Calu3 (cell line): ENCODE results near the gene DNAH17. TPM values are rescaled to one million over a fixed set of nuclear protein-coding genes. Genes with fewer than 3 reads are reported as not detected.

Source experiments
- BruUV-seq: library from RNA; stranded (reverse); fragments of 400-500 nt; replicated peaks from 2 replicates; lab custom pipeline; 2021; lab: Mats Ljungman, UMichigan
- CTCF ChIA-PET: fragments of 300-600 bp; sonication (Branson Sonifier 250); formaldehyde crosslinking; loops from one replicate; lab custom pipeline; 2022; ENCODE audit warnings: antibody characterized with exemption; lab: Charles Lee
- DNase-seq: peaks from one replicate; pipeline ENCODE4 v3.0.0; 2022
- H3K27ac Mint-ChIP-seq: one replicate; pipeline ENCODE4 v1.8.0; 2022; ENCODE audit warnings: mixed read lengths; ENCODE audit not compliant: unreplicated experiment
- H3K27me3 Mint-ChIP-seq: one replicate; pipeline ENCODE4 v1.8.0; 2022; ENCODE audit warnings: mixed read lengths; ENCODE audit not compliant: unreplicated experiment
- H3K36me3 Mint-ChIP-seq: one replicate; pipeline ENCODE4 v1.8.0; 2022; ENCODE audit warnings: mild to moderate bottlenecking, moderate library complexity, mixed read lengths; ENCODE audit not compliant: insufficient read depth, unreplicated experiment
- H3K4me1 Mint-ChIP-seq: one replicate; pipeline ENCODE4 v1.8.0; 2022; ENCODE audit warnings: mild to moderate bottlenecking, low read depth, mixed read lengths; ENCODE audit not compliant: unreplicated experiment
- H3K4me3 Mint-ChIP-seq: one replicate; pipeline ENCODE4 v1.8.0; 2022; ENCODE audit warnings: mild to moderate bottlenecking, low read depth, moderate library complexity, mixed read lengths; ENCODE audit not compliant: unreplicated experiment
- H3K9me3 Mint-ChIP-seq: one replicate; pipeline ENCODE4 v1.8.0; 2022; ENCODE audit warnings: low read depth, mixed read lengths; ENCODE audit not compliant: unreplicated experiment
- intact Hi-C: fragments of 100-400 bp; cut with micrococcal nuclease; formaldehyde crosslinking; loops from one replicate; pipeline ENCODE4 v1.10.0; 2022; ENCODE audit not compliant: unreplicated experiment
- total RNA-seq: library from RNA; stranded (reverse); gene quantifications from 2 replicates; pipeline ENCODE4 v1.2.3, GENCODE V29; 2022
- TF ChIP-seq, protein P1 (sequence below): fragments of 200-600 bp; IDR thresholded peaks from one replicate; pipeline ENCODE4 v1.8.0; 2022; ENCODE audit warnings: antibody characterized with exemption; ENCODE audit not compliant: unreplicated experiment

The DNAH17 gene
- total RNA-seq, 1 experiment from 2014 or later: 0.19 TPM

DNA sequence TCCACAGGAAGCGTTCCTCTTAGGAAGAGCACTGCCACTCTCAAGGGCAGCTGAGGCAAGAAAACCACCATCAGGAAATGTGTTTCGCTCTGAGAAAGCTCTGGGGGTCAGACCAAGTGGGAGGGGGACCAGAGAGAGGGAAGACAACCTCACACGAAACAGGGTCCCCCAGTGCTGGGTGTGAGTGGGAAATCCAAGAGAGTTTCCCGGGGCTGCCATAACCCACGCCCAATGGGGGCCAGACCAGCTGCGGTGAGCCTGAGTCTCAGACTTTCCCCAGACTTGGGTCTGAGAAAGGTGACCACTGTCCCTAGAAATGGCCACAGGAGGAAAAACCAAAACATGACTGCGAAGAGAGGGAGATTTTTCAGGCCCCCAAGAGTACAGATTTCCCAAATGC, 14.5 kb downstream of the DNAH17 start:
- no peaks in the 10 kb centered on the region for H3K36me3 Mint-ChIP-seq
- no peak overlapping the region for H3K4me3 Mint-ChIP-seq
- H3K9me3 Mint-ChIP-seq: no peaks in the 10 kb centered on the region
- no peak overlapping the region for H3K27ac Mint-ChIP-seq
- no peaks in the 10 kb centered on the region for H3K27me3 Mint-ChIP-seq
- CTCF ChIA-PET: no interaction called here
- no peaks in the 10 kb centered on the region for H3K4me1 Mint-ChIP-seq
- no peak for DNase-seq
- BruUV-seq: no TSS peak
- intact Hi-C loops: no loop called here
- TF ChIP-seq, protein P1, sequence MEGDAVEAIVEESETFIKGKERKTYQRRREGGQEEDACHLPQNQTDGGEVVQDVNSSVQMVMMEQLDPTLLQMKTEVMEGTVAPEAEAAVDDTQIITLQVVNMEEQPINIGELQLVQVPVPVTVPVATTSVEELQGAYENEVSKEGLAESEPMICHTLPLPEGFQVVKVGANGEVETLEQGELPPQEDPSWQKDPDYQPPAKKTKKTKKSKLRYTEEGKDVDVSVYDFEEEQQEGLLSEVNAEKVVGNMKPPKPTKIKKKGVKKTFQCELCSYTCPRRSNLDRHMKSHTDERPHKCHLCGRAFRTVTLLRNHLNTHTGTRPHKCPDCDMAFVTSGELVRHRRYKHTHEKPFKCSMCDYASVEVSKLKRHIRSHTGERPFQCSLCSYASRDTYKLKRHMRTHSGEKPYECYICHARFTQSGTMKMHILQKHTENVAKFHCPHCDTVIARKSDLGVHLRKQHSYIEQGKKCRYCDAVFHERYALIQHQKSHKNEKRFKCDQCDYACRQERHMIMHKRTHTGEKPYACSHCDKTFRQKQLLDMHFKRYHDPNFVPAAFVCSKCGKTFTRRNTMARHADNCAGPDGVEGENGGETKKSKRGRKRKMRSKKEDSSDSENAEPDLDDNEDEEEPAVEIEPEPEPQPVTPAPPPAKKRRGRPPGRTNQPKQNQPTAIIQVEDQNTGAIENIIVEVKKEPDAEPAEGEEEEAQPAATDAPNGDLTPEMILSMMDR: no peak

DNA sequence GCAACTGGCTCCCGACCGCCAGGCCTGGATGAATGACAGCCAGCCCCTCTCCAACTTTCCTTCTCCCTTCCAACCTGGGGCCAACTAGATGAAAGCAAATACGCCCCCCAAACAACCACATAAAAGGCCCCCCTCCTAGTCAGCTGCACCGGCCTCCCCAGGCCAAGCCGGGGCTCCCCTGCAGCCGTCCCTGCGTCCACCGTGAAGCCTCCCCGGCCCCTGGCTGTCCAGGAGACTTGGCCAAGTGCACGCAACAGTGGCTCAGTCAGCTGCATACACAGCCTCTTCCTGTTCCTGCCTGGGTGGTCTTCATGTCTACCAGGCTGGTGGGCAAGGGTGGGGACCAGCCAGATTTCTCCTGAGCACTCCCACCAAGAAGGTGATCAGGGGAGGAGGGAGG, 16.0 kb downstream of the DNAH17 start:
- no peak overlapping the region for H3K27ac Mint-ChIP-seq
- no TSS peak for BruUV-seq
- no peak overlapping the region for H3K4me3 Mint-ChIP-seq

DNA sequence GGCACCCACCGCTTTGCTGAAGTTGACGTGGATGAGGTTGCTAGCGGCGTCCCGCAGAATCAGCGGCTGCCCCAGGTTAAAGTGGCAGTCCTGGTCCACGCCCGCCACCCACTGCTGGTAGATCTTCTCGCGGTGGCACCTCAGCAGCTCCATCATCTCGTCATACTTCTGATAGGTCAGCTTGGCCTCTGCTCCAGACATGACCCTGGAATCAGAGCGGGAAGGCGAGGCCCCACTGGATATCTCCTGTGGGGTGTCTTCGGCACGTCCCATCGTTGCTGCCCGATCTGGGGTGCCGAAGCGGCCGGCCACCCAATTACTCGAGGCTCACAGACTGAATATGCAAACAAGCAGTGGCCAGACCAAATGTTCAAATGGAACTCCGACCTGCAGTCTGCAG, 16.5 kb downstream of the DNAH17 start:
- H3K9me3 Mint-ChIP-seq: no peaks in the 10 kb centered on the region
- H3K4me1 Mint-ChIP-seq: no peaks in the 10 kb centered on the region
- intact Hi-C loops: no loop called here
- H3K27me3 Mint-ChIP-seq: peaks cover 10% of the 10 kb centered on the region
- BruUV-seq: no TSS peak
- CTCF ChIA-PET: interaction anchor here (0.6 to 0.7 kb wide), 2 partner anchors 64 to 75 kb away, joined by 5 to 6 read pairs; no protein-coding TSS in a partner anchor
- DNase-seq: no peak
- no peaks in the 10 kb centered on the region for H3K36me3 Mint-ChIP-seq
- H3K4me3 Mint-ChIP-seq: no peak overlapping the region
- H3K27ac Mint-ChIP-seq: no peak overlapping the region
- TF ChIP-seq, protein P1: no peak

More for the DNA sequence above, 16.0 kb downstream of the DNAH17 start:
- Mint-ChIP-seq H3K36me3 (no peaks in the 10 kb centered on the region), H3K27me3 (peaks cover 5% of the 10 kb centered on the region), H3K9me3 (no peaks in the 10 kb centered on the region), H3K4me1 (no peaks in the 10 kb centered on the region)
- CTCF ChIA-PET: no interaction called here
- no peak for DNase-seq
- TF ChIP-seq, protein P1: no peak
- intact Hi-C loops: no loop called here

DNA sequence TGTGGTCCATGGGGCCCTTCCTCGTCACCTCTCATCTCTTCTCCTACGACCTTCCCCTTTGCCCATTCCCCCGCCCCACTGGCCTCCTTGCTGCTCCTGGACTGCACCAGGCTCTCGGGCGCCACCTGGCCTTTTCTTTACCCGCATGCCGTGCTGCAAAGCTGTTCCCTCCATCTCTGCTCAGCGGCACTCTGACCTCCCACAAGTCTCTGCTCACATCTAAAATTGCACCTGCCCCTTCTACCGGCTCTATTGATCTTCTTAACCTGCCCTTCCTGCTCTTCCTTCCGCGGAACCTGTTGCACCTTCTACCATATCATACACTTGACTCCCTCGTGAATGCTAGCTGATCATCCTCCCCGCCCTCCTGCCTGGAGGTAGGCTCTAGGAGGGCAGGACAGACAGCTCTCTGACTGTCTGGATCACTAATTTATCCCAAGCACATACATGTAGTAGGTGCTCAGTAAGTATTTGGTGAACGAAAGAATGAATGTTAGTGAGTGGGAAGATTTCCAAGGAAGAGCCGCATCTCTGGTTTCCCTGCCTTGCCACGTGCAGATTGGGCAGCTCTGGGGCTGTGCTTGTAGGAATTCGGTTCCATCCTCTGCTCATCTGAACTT, 17.3 kb downstream of the DNAH17 start:
- Mint-ChIP-seq H3K4me1 (no peaks in the 10 kb centered on the region), H3K27ac (no peak overlapping the region), H3K4me3 (no peak overlapping the region), H3K9me3 (no peaks in the 10 kb centered on the region), H3K27me3 (peaks cover 18% of the 10 kb centered on the region), H3K36me3 (no peaks in the 10 kb centered on the region)
- intact Hi-C loops: no loop called here
- DNase-seq: peak; percentile 73
- TF ChIP-seq, protein P1: peak; percentile 66
- CTCF ChIA-PET: interaction anchor here (0.6 to 1.5 kb wide), 7 partner anchors 11 to 106 kb away, joined by 3 to 12 read pairs (median 4); no protein-coding TSS in a partner anchor
- BruUV-seq: no TSS peak
